ENCODE data around the gene CASTOR1.

CASTOR1 gene

DNA sequence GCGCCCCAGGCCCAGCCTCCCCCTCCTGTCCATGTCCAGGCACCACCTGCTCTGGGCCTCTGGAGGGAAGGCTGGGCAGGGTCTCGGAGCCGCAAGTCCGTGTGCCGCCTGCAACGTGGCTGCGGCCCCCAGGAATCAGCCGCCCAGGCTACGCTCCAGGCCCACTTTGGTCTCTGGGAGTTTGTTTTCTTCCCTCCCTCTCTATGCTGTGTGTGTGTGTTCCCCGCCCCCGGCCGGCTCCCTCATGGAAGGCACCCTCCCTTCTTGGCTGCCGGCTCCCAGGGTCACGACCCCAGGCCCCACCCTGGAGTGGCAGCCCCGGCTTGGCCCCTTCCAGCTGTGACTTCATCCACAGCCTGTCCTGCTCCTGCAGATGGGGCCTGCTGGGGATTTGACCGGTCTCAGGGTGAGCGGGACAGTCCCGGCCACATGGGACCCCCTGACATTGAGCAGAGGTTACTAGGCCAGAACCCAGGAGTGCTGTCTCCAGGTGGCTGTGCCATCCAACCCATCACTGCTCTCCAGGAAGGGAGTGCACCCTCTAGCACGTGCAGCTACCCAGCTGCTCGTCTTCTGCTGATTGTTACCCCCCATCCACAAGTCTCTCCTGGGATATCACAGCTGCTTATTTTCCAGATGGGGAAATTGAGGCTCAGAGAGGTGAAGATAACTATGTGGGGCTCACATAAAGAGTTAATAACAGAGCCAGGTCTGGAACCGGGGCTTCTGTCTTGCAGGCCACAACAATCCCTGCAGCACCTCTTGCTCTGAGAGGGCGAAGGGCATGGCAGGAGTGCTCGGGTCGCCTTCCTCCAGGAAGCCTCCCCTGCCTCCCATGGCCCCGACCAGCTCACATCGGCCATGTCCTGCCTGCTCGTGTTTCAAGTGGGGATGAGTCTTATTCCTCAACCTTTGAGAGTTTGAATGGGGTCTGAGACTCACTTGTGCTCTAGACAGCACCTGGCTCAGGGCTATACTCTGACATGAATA is 40.0 kb downstream of the CASTOR1 start:
- in situ Hi-C loops (cut with MboI; ENCODE audit: low sequenced_read_pairs, unreplicated experiment), result no loop called here
- DNase-seq (ENCODE audit: low spot score), result no peak
- no peak for TF ChIP-seq CTCF (IDR thresholded peaks at IDR 0.05; ENCODE audit: borderline replicate concordance, control extremely low read depth, extremely low read depth, insufficient read depth, missing control alignments)

DNA sequence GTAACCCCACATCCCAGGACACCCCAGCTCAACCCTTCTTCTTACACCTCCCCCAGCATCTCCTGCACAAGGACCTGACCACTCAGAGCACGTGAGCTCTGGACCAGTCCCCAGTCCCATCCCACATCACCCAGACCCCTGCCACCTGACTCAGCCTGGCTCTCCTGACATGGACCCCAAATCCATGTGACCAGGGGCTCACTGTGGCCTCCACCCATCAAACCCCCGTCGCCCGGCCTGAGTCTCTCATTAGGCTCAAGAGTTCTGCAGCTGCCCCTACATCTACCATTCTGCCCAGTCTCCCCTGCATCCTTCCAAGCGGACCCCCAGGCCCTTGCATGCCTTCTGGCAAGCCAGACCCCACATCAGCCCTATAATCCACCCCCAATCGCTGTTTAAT is 40.8 kb downstream of the CASTOR1 start:
- no peak for DNase-seq (ENCODE audit: low spot score)
- in situ Hi-C loops (cut with MboI; ENCODE audit: low sequenced_read_pairs, unreplicated experiment), result no loop called here
- no peak for TF ChIP-seq CTCF (IDR thresholded peaks at IDR 0.05; ENCODE audit: borderline replicate concordance, control extremely low read depth, extremely low read depth, insufficient read depth, missing control alignments)

GRCh38 chr22:30247974-30248373 is 41.3 kb downstream of the CASTOR1 start:
- DNase-seq (ENCODE audit: low spot score), result no peak
- no peak for TF ChIP-seq CTCF (IDR thresholded peaks at IDR 0.05; ENCODE audit: borderline replicate concordance, control extremely low read depth, extremely low read depth, insufficient read depth, missing control alignments)
- in situ Hi-C loops (cut with MboI; ENCODE audit: low sequenced_read_pairs, unreplicated experiment), result no loop called here

GRCh38 chr22:30247561-30247960 is 41.7 kb downstream of the CASTOR1 start:
- in situ Hi-C loops (cut with MboI; ENCODE audit: low sequenced_read_pairs, unreplicated experiment), result no loop called here
- DNase-seq (ENCODE audit: low spot score), result no peak
- TF ChIP-seq CTCF (IDR thresholded peaks at IDR 0.05; ENCODE audit: borderline replicate concordance, control extremely low read depth, extremely low read depth, insufficient read depth, missing control alignments), result no peak

DNA sequence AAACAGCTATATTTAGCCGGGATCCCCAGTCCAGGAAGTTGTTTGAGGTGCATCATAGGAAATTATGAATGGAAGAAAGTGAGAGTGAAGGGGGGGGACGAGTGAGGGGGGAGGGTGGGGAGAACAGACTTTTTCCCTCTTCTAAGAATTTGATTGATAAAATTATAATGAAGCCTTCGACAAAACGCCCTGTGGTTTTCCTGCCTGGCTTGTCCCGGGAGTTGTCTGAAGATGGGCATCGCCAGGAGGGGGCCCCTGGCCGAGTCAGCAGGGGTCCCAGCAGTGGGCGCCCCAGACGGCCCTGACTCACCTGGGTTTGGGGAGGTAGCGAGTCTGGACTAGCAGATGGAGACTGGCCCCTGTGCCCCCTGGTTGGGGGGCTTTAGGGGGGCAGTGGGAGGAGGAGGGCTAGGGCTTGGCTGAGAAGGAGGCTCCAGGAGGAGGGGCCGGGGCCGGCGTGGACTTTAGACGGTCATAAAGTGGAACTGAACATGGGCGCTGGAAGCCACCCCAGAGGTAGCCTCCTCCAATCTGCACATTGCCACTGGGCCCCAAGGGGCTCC is 42.4 kb downstream of the CASTOR1 start:
- in situ Hi-C loops (cut with MboI; ENCODE audit: low sequenced_read_pairs, unreplicated experiment), result no loop called here
- DNase-seq (ENCODE audit: low spot score), result no peak
- TF ChIP-seq CTCF (IDR thresholded peaks at IDR 0.05; ENCODE audit: borderline replicate concordance, control extremely low read depth, extremely low read depth, insufficient read depth, missing control alignments), result no peak

GRCh38 chr22:30245985-30246813 is 43.1 kb downstream of the CASTOR1 start, which contains the start of gene LIF:
LIF (minus strand) TSS chr22:30246759; CDS start chr22:30246695, 64 bp downstream.
- peak; percentile 42 for TF ChIP-seq CTCF (IDR thresholded peaks at IDR 0.05; ENCODE audit: borderline replicate concordance, control extremely low read depth, extremely low read depth, insufficient read depth, missing control alignments)
- peak; percentile 82 for DNase-seq (ENCODE audit: low spot score)
- in situ Hi-C loops (cut with MboI; ENCODE audit: low sequenced_read_pairs, unreplicated experiment), result no loop called here

All from GM13976 (cell line).